Measurements from ENCODE around the gene METTL9.
"Not testable (repeated sequence)": the region's sequence is repeated elsewhere in the genome, so short reads cannot be mapped to it uniquely, and the experiment has no call there.

METTL9 gene

DNA sequence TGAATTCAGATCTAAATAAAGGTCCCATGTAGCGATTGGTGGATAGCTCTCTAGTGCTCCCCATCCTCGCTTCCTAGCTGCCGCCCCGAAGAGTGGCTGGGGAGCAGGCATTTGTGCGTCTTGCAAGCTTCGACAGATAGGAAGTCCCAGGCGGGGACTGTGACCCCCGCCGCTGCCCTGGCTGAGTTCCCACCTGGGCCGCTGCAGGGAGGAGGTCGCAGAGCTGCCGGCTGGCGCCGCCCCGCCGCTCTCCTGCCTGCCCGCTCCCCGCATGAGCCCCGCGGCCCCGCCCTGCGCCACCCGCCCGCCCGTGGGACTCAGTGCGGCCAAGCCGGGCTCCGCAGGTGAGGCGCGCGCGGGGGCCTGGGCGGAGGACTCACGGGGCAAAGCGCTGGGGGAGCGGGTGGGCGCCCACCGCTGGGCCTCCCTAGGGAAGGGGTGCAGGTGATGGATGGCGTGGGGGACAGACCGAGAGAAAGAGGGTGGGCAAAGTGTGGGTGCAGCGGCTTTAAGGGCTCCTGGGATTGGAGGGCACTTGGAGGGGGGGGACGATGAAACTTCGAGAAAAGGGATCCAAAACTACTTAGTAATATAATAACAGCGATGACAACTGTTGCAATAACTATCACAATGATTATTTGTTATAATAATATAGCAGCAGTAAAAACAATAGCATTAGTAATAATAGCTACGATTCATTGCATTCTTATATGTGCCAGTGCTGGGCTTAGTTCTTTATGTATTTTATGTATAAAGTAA lies 64.7 kb downstream of the METTL9 start, which contains the start of gene OTOA:
Gene OTOA (plus strand): TSS at position 80 of the 759 bp plus-strand sequence. CDS start 14,547 bp downstream, outside the sequence.
- no peak for DNase-seq (ENCODE audit: low spot score)
- TF ChIP-seq, protein P1, sequence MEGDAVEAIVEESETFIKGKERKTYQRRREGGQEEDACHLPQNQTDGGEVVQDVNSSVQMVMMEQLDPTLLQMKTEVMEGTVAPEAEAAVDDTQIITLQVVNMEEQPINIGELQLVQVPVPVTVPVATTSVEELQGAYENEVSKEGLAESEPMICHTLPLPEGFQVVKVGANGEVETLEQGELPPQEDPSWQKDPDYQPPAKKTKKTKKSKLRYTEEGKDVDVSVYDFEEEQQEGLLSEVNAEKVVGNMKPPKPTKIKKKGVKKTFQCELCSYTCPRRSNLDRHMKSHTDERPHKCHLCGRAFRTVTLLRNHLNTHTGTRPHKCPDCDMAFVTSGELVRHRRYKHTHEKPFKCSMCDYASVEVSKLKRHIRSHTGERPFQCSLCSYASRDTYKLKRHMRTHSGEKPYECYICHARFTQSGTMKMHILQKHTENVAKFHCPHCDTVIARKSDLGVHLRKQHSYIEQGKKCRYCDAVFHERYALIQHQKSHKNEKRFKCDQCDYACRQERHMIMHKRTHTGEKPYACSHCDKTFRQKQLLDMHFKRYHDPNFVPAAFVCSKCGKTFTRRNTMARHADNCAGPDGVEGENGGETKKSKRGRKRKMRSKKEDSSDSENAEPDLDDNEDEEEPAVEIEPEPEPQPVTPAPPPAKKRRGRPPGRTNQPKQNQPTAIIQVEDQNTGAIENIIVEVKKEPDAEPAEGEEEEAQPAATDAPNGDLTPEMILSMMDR (IDR thresholded peaks at IDR 0.05; ENCODE audit: extremely low read depth, missing control alignments): no peak

GRCh38 chr16:21664801-21665492 lies 65.6 kb downstream of the METTL9 start:
- TF ChIP-seq, protein P1 (IDR thresholded peaks at IDR 0.05; ENCODE audit: extremely low read depth, missing control alignments): no peak
- no peak for DNase-seq (ENCODE audit: low spot score)

- TF ChIP-seq, protein P1 (IDR thresholded peaks at IDR 0.05; ENCODE audit: extremely low read depth, missing control alignments): no peak
Observed at GRCh38 chr16:21666772-21667171, 67.4 kb downstream of the METTL9 start.

DNA sequence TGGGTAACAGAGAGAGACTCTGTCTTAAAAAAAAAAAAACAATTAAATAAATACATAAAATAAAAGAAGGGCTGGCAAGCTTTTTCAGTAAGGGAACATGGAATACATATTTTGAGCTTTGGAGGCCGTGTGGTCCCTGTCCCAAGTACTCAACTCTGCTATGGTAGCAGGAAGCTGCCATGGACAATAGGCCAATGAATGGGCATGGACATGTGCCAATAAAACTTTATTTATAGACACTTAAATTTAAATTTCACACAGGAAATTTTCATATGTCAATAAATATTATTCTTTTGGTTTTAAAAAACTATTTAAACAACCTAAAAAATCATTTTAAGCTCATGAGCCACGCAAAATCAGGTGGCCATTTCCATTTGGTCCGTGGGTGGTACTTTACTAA lies 68.2 kb downstream of the METTL9 start:
- no peak for DNase-seq (ENCODE audit: low spot score)
- TF ChIP-seq, protein P1 (IDR thresholded peaks at IDR 0.05; ENCODE audit: extremely low read depth, missing control alignments): no peak

More at GRCh38 chr16:21666772-21667171, 67.4 kb downstream of the METTL9 start:
- DNase-seq (ENCODE audit: low spot score): no peak

DNA sequence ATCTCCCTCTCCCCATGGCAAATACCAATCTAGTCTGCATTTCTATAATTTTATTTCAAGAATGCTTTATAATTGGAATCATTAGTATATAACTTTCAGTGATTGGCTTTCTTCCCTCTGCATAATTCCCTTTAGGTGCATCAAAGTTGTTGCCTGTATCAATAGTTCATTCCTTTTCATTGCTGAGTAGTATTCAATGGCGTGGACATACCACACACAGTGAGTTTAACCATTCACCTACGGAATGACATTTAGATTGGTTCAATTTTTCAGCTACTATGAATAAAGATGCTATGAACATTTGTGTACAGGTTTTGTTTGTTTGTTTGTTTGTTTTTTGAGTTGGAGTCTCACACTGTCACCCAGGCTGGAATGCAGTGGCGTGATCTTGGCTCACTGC lies 74.1 kb downstream of the METTL9 start:
- no peak for DNase-seq (ENCODE audit: low spot score)
- TF ChIP-seq, protein P1 (IDR thresholded peaks at IDR 0.05; ENCODE audit: extremely low read depth, missing control alignments): no peak

- DNase-seq (ENCODE audit: low spot score): not testable (repeated sequence)
Observed at GRCh38 chr16:21674456-21674855, 75.1 kb downstream of the METTL9 start.

DNA sequence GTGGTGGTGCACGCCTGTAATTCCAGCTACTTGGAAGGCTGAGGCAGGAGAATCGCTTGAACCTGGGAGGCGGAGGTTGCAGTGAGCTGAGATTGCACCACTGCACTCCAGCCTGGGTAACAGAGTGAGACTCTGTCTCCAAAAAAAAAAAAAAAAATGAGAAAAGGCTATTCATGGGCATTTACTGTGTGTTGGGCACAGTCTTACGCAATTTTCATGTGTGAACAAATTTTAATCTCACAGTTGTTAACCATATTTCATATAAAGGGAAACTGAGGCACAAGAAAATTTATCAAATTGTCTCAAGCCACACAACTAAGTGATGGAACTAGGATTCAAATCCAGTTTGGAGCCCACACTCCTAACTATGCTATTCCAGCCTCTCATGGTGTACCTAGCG lies 81.3 kb downstream of the METTL9 start:
- DNase-seq (ENCODE audit: low spot score): not testable (repeated sequence)

DNA sequence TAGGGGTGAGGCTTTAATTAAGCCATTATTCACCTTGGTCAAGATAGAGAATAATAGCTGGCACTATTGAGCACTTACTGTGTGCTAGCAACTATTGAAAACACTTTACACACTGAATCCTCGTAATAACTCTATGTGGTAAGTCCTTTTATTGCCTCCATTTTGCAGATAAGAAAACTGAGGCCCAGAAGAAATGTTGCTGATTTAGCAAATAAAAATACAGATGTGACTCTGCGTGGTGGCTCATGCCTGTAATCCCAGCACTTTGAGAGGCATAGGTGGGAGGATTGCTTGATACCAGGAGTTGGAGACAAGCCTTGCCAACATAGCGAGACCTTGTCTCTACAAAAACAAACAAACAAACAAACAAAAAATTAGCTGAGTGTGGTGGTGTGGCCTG lies 83.8 kb downstream of the METTL9 start:
- TF ChIP-seq, protein P1 (IDR thresholded peaks at IDR 0.05; ENCODE audit: extremely low read depth, missing control alignments): no peak
- DNase-seq (ENCODE audit: low spot score): no peak
